ENCODE measurements around the gene WNT7B.
A peak's percentile ranks its signal among the peaks of the same experiment; 100 is the strongest.

Gene WNT7B

GRCh38 chr22:45953178-45953577, 23.8 kb downstream of the WNT7B start:
- DNase-seq (ENCODE audit: low read depth): no peak

DNA sequence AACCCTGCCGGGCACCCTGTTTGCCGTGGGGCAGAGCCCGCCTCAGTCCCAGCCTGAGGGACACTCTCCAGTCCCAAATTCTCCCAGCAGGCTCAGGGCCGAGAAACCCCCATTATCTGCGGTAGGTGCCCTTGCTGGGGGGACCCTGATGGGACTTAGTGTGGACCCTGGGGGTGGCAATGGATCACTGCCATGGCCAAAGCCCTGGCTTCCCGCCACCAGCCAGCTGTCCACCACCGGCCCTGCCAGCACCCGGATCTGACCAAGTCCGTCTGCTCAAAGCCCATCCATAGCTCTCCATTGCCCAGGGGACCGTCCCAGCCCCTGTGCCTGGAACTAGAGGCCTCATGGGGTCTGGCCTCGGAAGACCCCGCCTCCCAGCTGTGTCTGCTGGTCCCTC, 24.4 kb downstream of the WNT7B start:
- no peak for DNase-seq (ENCODE audit: low read depth)

DNA sequence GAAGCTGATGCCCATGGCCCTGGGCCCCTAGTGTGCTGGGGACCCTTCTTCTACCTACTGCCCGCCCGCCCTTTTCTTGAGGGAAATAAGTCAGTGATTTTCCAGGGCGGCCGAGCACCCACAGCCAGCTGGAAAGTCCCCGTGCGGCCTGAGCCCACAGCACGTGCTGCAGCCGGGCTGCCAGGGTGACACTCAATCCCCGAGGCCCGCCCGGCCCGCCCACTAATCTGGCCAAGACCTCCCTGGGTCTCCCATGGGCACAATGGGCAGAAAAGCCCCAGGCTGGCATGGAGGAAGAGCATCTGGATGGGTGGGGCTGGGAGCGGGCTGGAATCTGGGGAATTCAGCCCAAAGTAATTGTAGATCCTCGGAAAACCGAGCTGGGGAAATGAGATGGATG, 24.8 kb downstream of the WNT7B start:
- DNase-seq (ENCODE audit: low read depth): no peak

GRCh38 chr22:45949891-45950290, 27.1 kb downstream of the WNT7B start:
- DNase-seq (ENCODE audit: low read depth): no peak

DNA sequence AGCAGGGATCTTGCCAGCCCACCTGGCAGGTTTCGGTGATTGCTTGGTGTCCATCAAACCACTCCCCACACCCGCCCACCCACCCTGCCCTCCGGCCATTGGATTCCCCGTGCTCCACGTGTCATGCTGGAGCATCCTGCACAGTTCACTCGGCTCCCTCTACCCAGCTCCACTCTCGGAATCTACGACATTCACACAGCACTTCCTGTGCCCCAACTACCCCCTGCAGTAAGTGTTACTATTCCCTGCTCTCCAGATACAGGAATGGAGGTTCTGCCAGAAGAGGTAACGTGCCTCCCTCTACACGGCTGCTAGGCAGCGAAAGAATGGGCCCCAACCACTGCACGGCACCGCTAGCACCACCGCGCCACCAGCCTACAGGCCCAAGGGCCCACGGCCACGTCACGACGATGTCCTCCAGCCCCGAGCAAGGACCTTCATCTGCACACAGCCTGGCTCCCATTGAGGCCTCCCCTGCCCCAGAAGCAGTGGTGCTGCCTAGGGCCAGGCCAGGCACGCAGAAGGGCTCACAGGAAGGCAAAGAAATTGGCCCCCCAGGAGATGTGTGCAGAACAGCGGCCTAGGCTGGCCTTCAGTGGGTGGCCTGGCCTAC, 27.6 kb downstream of the WNT7B start:
- no peak for DNase-seq (ENCODE audit: low read depth)

DNA sequence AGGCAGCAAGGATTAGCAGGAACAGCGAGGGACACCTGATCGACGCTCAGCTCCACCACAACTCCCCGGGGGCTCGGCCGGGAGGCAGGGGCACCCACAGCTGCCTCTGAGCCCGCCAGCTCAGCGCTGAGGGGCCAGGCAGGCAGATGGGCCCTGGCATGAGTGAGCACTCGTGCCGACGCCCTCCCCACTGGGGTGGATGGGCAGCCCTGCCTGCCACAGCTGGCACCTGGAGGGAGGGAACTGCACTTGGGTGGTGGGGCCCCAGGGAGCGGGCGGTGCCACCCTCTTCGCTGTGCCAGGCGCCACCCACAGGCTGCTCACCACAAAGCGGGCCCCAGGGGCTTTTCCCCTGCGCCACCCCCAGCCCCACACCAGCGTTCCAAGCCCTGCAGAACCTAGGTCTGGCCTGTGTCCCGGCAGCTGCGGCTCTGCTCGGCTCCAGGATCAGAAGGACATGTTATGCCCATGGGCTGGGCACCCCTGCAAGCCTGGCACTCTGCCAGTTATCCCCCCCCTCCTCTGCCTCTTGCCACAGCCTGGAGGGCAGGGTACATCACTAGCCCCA, 28.8 kb downstream of the WNT7B start:
- no peak for DNase-seq (ENCODE audit: low read depth)

- no peak for DNase-seq (ENCODE audit: low read depth)
These were observed 30.0 kb downstream of the WNT7B start for GRCh38 chr22:45946805-45947600.

- no peak for DNase-seq (ENCODE audit: low read depth)
These were observed 31.3 kb downstream of the WNT7B start for GRCh38 chr22:45945621-45946106.

DNA sequence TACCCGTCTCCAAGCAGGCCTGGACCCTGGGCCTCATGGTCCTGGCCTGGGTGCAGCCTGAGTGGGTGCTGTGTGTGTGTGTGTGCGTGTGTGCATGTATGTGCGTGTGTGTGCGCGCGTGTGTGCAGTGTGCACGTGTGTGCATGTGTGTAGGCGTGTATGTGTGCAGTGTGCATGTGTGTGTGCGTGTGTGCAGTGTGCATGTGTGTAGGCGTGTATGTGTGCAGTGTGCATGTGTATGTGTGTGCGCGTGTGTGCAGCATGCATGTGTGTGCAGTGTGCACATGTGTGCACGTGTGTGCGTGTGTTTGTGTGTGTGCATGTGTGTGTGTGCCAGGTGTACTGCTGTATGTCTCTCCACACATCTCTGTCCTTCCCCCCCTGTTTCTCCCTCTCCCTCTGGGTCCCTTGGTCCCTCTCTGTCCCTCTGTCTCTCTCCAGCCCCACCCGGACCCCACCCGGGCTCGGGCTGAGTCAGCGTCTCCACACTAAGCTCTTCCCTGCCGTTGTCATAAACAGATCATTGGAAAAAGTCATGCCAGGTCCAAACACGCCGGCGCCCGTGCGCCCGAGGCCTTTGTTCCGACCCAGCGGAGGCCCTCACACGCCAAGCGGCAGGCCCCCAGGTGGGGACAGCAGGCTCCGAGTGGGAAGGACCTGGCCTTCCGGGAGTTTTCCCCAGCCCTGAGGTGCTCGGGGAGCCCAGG, 34.0 kb downstream of the WNT7B start:
- no peak for DNase-seq (ENCODE audit: low read depth)

GRCh38 chr22:45942344-45942743, 34.6 kb downstream of the WNT7B start:
- no peak for DNase-seq (ENCODE audit: low read depth)

GRCh38 chr22:45938913-45939312, 38.0 kb downstream of the WNT7B start:
- no peak for DNase-seq (ENCODE audit: low read depth)

- DNase-seq (ENCODE audit: low read depth): no peak
These were observed 39.0 kb downstream of the WNT7B start for GRCh38 chr22:45937960-45938359.

DNA sequence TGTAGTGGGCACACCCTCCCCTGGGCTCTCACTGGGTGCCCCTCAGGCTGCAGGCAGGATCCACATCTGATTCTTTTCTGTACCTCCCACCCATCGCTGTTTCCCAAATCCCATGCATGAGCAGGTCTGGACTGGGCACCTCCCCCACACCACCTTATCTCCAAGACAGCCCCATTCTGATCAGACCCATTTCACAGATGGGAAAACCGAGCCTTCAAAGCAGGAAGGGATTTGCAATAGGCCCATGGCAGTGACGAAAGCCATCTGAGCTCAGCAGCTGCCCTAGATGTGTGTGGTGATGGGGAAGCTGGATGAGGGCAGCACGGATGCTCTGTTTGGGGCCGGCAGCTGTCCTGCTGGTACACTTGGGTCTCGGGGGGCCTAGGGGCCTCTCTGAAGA, 41.4 kb downstream of the WNT7B start:
- no peak for DNase-seq (ENCODE audit: low read depth)

DNA sequence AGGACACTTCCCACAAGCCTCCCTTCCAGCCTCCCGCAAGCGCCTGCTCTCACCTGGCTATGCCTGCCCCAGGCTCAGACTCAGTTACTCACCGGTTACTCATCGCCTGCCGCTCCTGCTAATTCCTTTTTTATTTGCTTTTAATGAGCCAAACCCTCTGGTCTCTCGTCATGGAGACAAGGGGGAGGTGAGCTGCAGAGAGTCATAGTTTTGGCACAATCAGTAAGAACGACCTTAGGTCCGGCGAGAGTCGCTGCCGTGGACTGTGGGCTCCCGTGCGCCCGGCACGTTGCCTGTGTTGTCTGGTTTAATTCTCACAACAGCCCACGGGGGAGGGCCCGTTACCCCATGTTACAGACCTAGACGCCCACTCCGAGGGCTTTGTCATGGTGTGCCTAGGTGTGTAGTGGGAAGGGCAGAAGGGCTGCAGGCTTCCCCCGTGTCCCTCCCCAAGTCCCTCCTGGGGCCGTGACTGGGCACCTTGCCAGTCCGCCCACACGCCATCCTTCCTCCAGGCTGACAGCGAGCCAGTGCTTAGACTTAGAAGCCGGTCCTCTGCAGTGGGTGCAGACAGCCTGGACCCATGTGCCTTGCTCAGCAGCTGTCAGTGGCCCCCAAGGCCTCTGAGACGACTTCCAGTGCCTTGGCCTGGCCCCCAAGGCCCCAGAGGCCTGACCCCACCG, 42.2 kb downstream of the WNT7B start:
- peak; percentile 69 for DNase-seq (ENCODE audit: low read depth)

DNA sequence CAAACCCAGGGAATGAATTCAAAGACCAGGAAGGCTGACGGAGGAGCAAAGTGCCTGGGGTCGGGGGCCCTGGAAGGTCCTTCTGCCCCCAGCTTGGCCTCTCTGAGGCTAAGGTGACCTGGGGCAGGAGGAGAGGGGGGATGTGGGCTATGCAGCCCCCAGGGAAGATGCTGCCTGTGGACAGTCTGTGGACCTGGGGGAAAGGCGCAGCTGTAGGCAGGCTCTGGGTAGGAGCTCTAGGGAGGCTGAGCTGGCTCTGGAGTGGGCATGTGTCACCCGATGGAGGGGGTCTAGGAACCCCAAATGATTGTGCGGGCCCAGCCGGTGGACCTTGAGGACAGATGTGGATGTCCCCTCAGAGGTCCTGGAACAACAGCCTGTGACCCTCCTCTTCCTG, 42.8 kb downstream of the WNT7B start:
- no peak for DNase-seq (ENCODE audit: low read depth)

GRCh38 chr22:45933506-45934167, 43.3 kb downstream of the WNT7B start:
- no peak for DNase-seq (ENCODE audit: low read depth)

DNA sequence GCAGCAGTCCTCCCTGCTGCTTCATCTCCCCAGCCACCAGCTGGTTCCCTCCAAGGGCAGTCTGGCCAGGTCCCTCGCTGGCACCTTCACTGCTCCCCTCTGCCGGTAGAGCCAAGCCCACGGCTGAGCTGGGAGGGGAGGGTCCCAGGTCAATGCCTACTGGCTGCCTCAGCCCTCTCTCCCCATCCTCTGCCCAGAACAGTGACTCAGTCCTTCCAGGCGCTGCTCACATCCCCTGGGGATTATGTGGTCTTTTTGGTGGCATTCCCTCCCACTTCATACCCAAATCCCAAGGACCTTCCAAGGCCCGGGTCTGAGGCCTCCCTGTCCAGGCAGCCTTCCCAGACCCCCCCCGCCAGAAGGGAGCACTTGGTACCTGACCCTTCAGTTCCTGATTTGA, 44.9 kb downstream of the WNT7B start:
- DNase-seq (ENCODE audit: low read depth): peak; percentile 24

- DNase-seq (ENCODE audit: low read depth): no peak
These were observed 45.9 kb downstream of the WNT7B start for GRCh38 chr22:45931042-45931441.

DNA sequence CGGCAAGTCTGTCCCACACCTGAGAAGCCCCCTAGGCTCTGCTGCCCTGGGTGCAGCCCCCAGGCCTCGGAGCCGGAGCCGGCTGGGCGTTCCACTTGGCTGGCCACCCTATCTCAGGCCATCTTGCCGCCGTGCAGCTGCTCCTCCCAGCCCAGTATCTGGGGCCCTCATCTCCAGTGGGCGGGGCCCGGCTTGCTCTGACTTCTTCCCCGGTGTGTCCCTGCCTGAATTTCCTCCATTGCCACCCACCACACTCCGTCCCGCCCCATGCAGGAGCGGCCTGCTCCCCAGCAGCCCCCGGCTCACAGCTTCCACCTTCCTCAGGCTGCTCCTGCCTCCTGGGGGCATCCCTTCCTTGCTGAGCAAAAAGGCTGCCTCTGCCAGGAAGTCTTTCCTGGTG, 46.6 kb downstream of the WNT7B start:
- DNase-seq (ENCODE audit: low read depth): no peak

GRCh38 chr22:45929649-45930048, 47.3 kb downstream of the WNT7B start:
- DNase-seq (ENCODE audit: low read depth): no peak

DNA sequence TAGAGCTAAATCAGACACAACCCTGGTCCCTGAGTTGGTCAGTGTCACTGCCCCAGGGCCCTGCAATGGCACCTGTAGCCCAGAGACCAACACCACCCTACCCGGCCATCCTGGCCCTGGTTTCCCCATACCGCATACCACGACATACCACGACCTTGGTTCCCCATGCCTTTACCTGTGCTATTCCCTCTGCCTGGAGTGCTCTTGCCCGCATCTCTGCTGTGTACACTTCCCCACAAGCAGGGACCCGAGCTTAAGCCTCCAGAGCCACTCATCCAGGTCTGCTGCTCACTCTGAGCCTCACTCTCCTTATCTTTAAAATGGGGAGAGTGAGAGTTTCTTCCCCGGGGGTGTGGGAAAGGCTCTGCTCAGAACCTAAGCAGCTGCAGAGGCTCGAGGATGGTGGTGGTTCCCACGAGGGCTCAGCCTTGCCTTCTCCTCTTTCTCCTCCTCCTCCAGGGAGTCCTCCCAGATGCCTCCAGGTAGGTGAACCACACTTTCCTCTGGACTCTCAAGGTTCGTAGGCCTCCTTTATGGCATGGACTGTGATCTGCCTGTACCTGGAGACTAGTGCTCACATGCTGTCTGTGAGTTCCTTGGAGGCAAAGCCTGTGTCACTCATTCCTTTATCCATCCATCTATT, 48.1 kb downstream of the WNT7B start:
- DNase-seq (ENCODE audit: low read depth): no peak
